H1 (cell line): ENCODE results near the gene PRDX3. TPM values are rescaled to one million over a fixed set of nuclear protein-coding genes. Genes with fewer than 3 reads are reported as not detected.

Source experiments
- BRCA1 ChIP-seq: IDR thresholded peaks from 2 replicates; pipeline ENCODE4 v1.6.1; 2012; ENCODE audit warnings: low read depth, low read length, improper control_type of control experiment
- CHD2 ChIP-seq: IDR thresholded peaks from 2 replicates; pipeline ENCODE4 v1.6.1; 2012; ENCODE audit warnings: low read length, improper control_type of control experiment
- CTBP2 ChIP-seq: IDR thresholded peaks from 2 replicates; pipeline ENCODE4 v1.7.0; 2011; ENCODE audit warnings: borderline replicate concordance, mild to moderate bottlenecking, moderate library complexity, mixed read lengths, low read length; ENCODE audit not compliant: insufficient read depth, insufficient read length
- GTF2F1 ChIP-seq: IDR thresholded peaks from 2 replicates; pipeline ENCODE4 v1.6.1; 2012; ENCODE audit warnings: low read depth, low read length, improper control_type of control experiment, borderline replicate concordance
- JUN ChIP-seq: IDR thresholded peaks from 2 replicates; pipeline ENCODE4 v1.6.1; 2011; ENCODE audit warnings: low read depth, mild to moderate bottlenecking, improper control_type of control experiment, low read length
- JUND ChIP-seq: IDR thresholded peaks from 2 replicates; pipeline ENCODE4 v1.6.1; 2011; ENCODE audit warnings: mild to moderate bottlenecking, improper control_type of control experiment, low read length
- KDM1A ChIP-seq: fragments of 200-600, 300-600 bp; sonication (generic); IDR thresholded peaks from 2 replicates; pipeline ENCODE4 v1.7.1; 2016; ENCODE audit warnings: mild to moderate bottlenecking, low read length, borderline replicate concordance
- KDM5A ChIP-seq: fragments of 200-600 bp; IDR thresholded peaks from 2 replicates; pipeline ENCODE4 v1.7.1; 2012; ENCODE audit warnings: mild to moderate bottlenecking, low read length, inconsistent platforms, mixed read lengths
- MAFK ChIP-seq: IDR thresholded peaks from 2 replicates; pipeline ENCODE4 v1.6.1; 2012; ENCODE audit warnings: low read depth, mild to moderate bottlenecking, improper control_type of control experiment, low read length
- SAP30 ChIP-seq: fragments of 300-600 bp; sonication (generic); IDR thresholded peaks from 2 replicates; pipeline ENCODE4 v1.7.1; 2012; ENCODE audit warnings: low read length, moderate library complexity, mild to moderate bottlenecking, inconsistent platforms; ENCODE audit not compliant: insufficient read depth, insufficient replicate concordance
- SIRT6 ChIP-seq: IDR thresholded peaks from one replicate; pipeline ENCODE4 v1.7.1; 2012; ENCODE audit warnings: low read length, inconsistent platforms
- SIX5 ChIP-seq: IDR thresholded peaks from 2 replicates; pipeline ENCODE4 v1.6.1; 2011; ENCODE audit warnings: mild to moderate bottlenecking, low read depth, low read length
- TAF1 ChIP-seq: IDR thresholded peaks from 2 replicates; pipeline ENCODE4 v1.6.1; 2011; ENCODE audit warnings: mild to moderate bottlenecking, low read depth, low read length
- TBP ChIP-seq: IDR thresholded peaks from 2 replicates; pipeline ENCODE4 v1.6.1; 2011; ENCODE audit warnings: low read depth, low read length, improper control_type of control experiment
- ZNF274 ChIP-seq: IDR thresholded peaks from 2 replicates; pipeline ENCODE4 v1.7.0; 2012; ENCODE audit warnings: low read length, borderline replicate concordance; ENCODE audit errors: extremely low read depth
- polyA plus RNA-seq, 7 experiments: library from polyadenylated mRNA; depleted of rRNA in 3 of 7; stranded (reverse) in 5 of 7; unstranded in 2 of 7; fragments of >200 nt in 5 of 7; fragments of 200-250 nt in 2 of 7; gene quantifications; 1 replicate in 5 of 7; 2 replicates in 1 of 7; 4 replicates in 1 of 7; pipeline versions ENCODE4 v1.2.1 to v1.2.3, GENCODE V29; 2011 to 2013; ENCODE audit warnings: missing spikeins in 2 of 7, mixed read lengths in 2 of 7
- total RNA-seq: library from RNA; stranded (reverse); fragmentation: NEBNext Ultra II Directional; extraction: Animal tissue kit (Norgen Biotek cat#: 25700); gene quantifications from 2 replicates; pipeline ENCODE4 v1.2.1, GENCODE V29; 2021
- TF ChIP-seq, protein P1 (sequence below), 3 experiments: IDR thresholded peaks; 1 replicate in 2 of 3; 2 replicates in 1 of 3; pipeline versions ENCODE4 v1.5.1 to v1.6.1; 2011; ENCODE audit warnings: low read length in 3 of 3, mild to moderate bottlenecking in 3 of 3, inconsistent platforms in 2 of 3, low read depth in 1 of 3, moderate library complexity in 1 of 3; ENCODE audit not compliant: insufficient read depth in 1 of 3; ENCODE audit errors: control extremely low read depth in 1 of 3
- TF ChIP-seq, protein P2 (sequence below): IDR thresholded peaks from 2 replicates; pipeline ENCODE4 v1.6.1; 2012; ENCODE audit warnings: inconsistent platforms
- TF ChIP-seq, protein P3 (sequence below): IDR thresholded peaks from 2 replicates; pipeline ENCODE4 v1.6.1; 2011; ENCODE audit warnings: low read depth, mild to moderate bottlenecking, low read length; ENCODE audit not compliant: insufficient read depth
- TF ChIP-seq, protein P4 (sequence below): IDR thresholded peaks from 2 replicates; pipeline ENCODE4 v1.6.1; 2011; ENCODE audit warnings: low read length, improper control_type of control experiment

Gene PRDX3
- total and polyA plus RNA-seq, 2 of the 8 experiments (the other 6 are each of a cell fraction or from before 2014, with no cell fraction given), result 201 to 208 TPM

DNA sequence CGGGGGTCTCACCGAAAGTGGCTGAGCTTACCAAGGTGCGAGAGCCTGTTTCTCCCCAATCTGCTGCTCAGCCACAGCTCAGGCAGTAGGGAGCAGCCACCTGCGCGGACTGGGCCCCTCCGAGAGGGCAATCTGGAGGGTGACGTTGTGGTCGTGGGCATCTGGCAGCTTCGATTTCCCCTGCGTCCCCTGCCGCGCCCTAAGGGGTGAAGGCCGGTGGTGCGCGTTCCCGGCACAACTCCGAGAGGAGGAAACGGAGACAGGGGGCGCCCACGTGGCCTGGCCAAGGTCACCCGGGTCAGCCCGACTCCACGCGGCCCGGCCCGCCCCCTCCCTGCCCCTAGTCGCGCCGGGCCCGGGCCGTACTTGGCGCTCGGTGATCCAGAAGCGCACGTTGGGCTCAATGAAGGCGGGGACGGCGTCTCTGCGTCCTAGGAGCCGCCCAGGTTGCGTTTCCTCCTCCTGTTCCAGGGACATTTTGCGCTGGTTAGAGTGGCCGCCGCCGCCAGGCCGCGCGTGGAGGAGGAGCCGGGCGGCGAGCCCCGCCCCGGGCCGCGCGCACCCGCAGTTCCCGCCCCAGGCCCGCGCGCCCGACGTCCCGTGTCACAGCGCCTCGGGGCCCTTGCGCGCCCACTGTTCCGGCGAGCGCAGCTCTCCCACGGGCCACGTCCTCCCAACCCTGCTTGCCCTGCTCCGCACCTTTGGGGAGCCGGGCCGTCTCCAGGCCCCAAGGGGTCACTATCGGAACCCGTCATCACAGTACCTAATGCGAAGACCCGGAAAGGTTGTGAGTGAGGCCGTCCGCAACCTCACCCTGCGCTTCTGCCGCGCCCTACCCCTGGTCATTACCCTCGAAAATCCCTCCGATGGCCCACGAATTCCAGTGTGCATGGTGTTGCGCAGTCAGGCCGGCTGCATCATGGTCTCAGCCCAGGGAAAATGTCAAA lies 13.2 kb downstream of the PRDX3 start, which contains the start of gene SFXN4 (continued):
- TF ChIP-seq BRCA1 (no peak), SIX5 (no peak), KDM1A (no peak), KDM5A (no peak), CHD2 (no peak), JUND (no peak), JUN (no peak), SAP30 (no peak), TAF1 (peak; percentile 46; the same call in 1 of the 2 replicates), SIRT6 (no peak), MAFK (no peak), ZNF274 (no peak), CTBP2 (no peak), GTF2F1 (no peak), TBP (0 out of 2 replicates have a peak, but pooled peaks have one; percentile 20)
- TF ChIP-seq, protein P1, sequence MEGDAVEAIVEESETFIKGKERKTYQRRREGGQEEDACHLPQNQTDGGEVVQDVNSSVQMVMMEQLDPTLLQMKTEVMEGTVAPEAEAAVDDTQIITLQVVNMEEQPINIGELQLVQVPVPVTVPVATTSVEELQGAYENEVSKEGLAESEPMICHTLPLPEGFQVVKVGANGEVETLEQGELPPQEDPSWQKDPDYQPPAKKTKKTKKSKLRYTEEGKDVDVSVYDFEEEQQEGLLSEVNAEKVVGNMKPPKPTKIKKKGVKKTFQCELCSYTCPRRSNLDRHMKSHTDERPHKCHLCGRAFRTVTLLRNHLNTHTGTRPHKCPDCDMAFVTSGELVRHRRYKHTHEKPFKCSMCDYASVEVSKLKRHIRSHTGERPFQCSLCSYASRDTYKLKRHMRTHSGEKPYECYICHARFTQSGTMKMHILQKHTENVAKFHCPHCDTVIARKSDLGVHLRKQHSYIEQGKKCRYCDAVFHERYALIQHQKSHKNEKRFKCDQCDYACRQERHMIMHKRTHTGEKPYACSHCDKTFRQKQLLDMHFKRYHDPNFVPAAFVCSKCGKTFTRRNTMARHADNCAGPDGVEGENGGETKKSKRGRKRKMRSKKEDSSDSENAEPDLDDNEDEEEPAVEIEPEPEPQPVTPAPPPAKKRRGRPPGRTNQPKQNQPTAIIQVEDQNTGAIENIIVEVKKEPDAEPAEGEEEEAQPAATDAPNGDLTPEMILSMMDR (IDR thresholded peaks at IDR 0.05; ENCODE audit: control extremely low read depth in 1 of 3, insufficient read depth in 1 of 3, low read depth in 1 of 3, low read length in 3 of 3), result no peak
- TF ChIP-seq, protein P2, sequence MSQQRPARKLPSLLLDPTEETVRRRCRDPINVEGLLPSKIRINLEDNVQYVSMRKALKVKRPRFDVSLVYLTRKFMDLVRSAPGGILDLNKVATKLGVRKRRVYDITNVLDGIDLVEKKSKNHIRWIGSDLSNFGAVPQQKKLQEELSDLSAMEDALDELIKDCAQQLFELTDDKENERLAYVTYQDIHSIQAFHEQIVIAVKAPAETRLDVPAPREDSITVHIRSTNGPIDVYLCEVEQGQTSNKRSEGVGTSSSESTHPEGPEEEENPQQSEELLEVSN, result peak; percentile 37; the same call in 1 of the 2 replicates
- TF ChIP-seq, protein P3, sequence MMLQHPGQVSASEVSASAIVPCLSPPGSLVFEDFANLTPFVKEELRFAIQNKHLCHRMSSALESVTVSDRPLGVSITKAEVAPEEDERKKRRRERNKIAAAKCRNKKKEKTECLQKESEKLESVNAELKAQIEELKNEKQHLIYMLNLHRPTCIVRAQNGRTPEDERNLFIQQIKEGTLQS, result no peak
- TF ChIP-seq, protein P4, sequence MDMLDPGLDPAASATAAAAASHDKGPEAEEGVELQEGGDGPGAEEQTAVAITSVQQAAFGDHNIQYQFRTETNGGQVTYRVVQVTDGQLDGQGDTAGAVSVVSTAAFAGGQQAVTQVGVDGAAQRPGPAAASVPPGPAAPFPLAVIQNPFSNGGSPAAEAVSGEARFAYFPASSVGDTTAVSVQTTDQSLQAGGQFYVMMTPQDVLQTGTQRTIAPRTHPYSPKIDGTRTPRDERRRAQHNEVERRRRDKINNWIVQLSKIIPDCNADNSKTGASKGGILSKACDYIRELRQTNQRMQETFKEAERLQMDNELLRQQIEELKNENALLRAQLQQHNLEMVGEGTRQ, result no peak
